ENCODE measurements around the gene C6.

- TF ChIP-seq EZH2 (IDR thresholded peaks at IDR 0.05) (no peak), POLR2AphosphoS5 (IDR thresholded peaks at IDR 0.05; ENCODE audit: borderline replicate concordance, low read depth, low read length) (no peak)
Observed at GRCh38 chr5:41200506-41200905, 12.8 kb downstream of the C6 start.

Measured in SK-N-MC (cell line).